Astrocyte of the cerebellum (primary cell): ENCODE measurements around the gene NUDCD3.

Source experiments
- DNase-seq: peaks from one replicate; pipeline ENCODE4 v3.0.0-alpha.2; 2011; ENCODE audit warnings: low read depth
- H3K4me3 ChIP-seq: 2 replicates; pipeline ENCODE4 v1.5.1; 2011; ENCODE audit warnings: mild to moderate bottlenecking, low read depth, low read length, moderate library complexity
- in situ Hi-C: cut with HindIII; loops from 2 replicates; pipeline ENCODE4 v1.10.0; 2017; ENCODE audit warnings: low sequenced_read_pairs
- TF ChIP-seq, protein P1 (sequence below): IDR thresholded peaks from 2 replicates; pipeline ENCODE4 v1.5.1; 2012; ENCODE audit warnings: low read length, low read depth, moderate library complexity, mild to moderate bottlenecking; ENCODE audit errors: missing control alignments

NUDCD3 gene

DNA sequence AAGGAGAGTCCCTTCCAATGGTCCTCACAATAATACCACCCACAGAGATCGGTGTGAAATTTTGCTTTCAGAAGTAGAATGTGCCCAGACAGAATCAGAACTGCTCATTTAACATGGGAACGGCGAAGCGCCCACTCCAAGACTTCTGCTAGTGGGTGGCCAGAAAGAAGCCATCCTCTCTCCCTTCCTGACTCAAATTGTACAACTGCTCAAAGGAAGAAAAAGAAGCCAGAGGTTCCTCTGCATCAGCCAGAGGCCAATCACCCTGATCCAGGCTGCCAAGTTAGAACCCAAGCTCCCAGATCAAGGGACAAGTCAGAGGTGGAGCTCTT lies 23.3 kb downstream of the NUDCD3 start:
- TF ChIP-seq, protein P1, sequence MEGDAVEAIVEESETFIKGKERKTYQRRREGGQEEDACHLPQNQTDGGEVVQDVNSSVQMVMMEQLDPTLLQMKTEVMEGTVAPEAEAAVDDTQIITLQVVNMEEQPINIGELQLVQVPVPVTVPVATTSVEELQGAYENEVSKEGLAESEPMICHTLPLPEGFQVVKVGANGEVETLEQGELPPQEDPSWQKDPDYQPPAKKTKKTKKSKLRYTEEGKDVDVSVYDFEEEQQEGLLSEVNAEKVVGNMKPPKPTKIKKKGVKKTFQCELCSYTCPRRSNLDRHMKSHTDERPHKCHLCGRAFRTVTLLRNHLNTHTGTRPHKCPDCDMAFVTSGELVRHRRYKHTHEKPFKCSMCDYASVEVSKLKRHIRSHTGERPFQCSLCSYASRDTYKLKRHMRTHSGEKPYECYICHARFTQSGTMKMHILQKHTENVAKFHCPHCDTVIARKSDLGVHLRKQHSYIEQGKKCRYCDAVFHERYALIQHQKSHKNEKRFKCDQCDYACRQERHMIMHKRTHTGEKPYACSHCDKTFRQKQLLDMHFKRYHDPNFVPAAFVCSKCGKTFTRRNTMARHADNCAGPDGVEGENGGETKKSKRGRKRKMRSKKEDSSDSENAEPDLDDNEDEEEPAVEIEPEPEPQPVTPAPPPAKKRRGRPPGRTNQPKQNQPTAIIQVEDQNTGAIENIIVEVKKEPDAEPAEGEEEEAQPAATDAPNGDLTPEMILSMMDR: no peak
- H3K4me3 ChIP-seq: no peak overlapping the region
- no peak for DNase-seq
- in situ Hi-C loops: no loop called here

DNA sequence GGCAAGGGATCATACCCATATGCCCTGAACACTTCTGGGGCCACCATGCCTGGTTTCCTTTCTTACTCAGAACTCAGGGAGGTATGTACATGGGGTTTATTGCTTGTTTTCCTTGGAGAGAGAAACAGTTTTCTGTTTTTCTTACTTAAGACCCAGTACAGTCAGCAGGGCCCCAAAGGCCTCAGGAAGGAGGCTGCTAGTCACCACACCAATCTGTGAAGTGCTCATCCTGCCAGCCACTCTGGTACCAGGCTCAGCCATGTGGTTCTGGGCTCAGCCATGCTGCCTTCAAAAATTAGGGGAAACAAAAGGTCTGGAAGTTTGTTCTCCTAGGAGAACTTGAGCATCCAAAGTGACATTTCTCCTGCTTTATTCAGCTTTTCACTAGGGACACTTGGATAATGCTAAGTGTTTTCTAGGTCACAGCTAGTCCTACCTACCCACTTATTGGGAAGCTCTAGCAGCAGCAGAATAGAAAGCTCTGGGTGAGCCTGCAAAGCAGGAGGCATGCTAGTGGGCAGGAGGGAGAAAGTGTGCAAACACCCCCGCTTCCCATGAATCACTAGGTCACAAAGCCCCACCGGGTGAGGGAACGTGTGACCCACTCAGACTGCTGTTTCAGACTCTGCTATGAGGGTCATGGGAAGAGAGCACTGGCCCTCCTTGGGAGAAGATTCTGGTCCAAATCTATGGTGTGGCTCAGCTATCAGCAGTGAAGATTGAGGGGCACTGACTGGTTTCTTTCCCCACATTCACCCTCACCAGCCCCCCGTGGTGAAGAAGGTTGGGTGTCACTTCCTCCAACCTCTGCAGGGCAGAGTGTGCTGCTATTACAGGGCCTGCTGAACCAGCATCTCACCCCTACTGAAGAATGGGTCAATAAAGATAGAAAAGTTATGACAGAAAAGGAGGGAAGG lies 23.9 kb downstream of the NUDCD3 start:
- no peak overlapping the region for H3K4me3 ChIP-seq
- in situ Hi-C loops: no loop called here
- TF ChIP-seq, protein P1: no peak
- DNase-seq: no peak

DNA sequence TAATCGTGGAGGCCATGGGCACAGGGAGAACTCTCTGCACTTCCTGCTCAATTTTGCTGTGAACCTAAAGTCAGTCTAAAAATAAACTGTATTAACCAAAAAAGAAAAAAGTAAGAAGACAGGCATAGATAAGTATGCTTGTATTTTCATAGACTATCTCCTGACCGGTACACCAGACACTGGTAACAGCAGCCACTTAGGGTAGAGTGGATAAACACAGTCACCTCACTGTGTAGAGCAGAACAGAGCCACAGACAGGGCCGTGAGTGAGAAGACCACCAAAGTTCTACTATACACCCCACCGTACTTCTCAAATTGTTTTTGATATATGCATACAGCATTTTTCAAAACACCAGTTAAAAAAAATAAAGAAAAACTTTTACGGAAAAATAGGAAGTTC lies 25.0 kb downstream of the NUDCD3 start:
- no peak overlapping the region for H3K4me3 ChIP-seq
- in situ Hi-C loops: no loop called here
- TF ChIP-seq, protein P1: no peak
- no peak for DNase-seq

DNA sequence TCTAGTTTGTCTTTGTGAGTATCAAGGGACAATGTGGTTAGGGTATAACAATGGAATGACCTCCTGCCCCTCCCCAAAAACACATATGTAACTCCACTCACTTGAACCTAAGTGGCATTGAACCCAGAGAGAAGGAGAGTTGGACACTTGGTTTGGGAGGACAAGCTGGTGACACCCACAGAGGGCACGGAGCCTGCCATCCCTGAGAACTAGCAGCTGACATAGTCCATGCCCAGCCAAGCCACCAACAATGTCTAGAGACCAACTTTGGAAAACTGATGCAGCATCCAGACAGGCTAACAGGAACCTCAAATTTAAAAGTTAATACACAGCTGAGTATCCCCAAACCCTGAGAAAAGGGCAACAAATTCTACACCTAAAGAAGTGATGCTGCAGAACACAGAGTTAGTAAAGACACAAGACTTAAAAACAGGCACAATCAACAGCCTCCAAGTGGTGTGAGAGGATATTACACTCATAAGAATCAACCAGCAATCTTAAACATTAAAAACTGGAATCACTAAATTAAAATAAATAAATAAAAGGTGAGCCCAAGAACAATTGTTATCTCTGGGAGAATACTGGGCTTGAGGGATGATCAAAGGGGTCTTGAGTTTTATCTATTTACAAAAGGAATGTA lies 27.2 kb downstream of the NUDCD3 start:
- in situ Hi-C loops: no loop called here
- TF ChIP-seq, protein P1: peak; percentile 39
- no peak overlapping the region for H3K4me3 ChIP-seq
- DNase-seq: no peak

DNA sequence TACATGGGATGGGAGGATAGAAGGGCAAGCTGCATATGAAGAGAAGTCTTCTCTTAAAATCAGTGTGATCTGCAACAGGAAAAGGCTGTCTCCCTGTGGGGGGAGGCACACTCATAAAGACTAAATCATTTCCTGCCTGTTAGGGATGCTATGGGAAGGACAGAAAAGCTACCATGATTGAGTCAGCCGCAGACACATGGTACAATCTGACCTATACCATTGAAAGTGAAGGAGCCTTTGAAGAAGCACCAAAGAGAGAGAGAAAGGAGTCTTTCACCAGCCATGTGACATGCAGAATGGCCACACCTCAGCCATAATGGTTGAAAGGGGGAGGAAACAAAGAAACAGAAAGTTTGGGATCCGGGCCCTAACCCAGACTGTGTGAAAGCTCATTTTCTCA lies 29.1 kb downstream of the NUDCD3 start:
- in situ Hi-C loops: no loop called here
- TF ChIP-seq, protein P1: no peak
- DNase-seq: no peak
- no peak overlapping the region for H3K4me3 ChIP-seq

DNA sequence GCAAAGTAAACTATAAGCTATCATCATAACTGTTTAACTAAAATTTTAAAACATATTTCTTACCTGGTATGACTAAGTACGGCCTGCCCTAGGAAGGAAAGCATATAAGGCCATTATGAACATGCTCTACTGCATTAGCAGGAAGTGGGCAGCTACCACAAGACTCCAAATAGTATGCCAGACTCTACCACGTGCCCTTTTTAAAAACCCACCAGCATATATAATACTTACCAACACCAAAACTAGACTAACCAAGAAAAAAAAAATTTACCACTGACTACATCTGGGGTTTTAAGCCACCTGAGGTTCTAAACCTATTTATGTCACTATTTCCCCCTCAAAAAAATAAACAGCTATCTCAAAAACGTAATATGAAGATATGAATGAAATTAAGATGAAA lies 30.1 kb downstream of the NUDCD3 start:
- TF ChIP-seq, protein P1: no peak
- no peak overlapping the region for H3K4me3 ChIP-seq
- in situ Hi-C loops: no loop called here
- DNase-seq: no peak
